Loucy (cell line): Measurements from ENCODE around the gene RFPL4AL1.

Source experiments
- CTCF ChIP-seq: fragments of 200-600 bp; sonication (generic); conservative IDR thresholded peaks from 2 replicates; pipeline ENCODE4 v1.5.1; 2014; ENCODE audit warnings: mild to moderate bottlenecking, antibody characterized with exemption, low read length
- EZH2phosphoT487 ChIP-seq: fragments of 200-600 bp; IDR thresholded peaks from 2 replicates; pipeline ENCODE4 v1.6.1; 2018; ENCODE audit warnings: antibody characterized with exemption, mild to moderate bottlenecking, moderate library complexity, borderline replicate concordance

GRCh38 chr19:55795021-55795420 is 26.1 kb downstream of the RFPL4AL1 start:
- TF ChIP-seq CTCF, result no peak
- no peak for TF ChIP-seq EZH2phosphoT487
